Measurements from ENCODE around the gene KLC3.

The KLC3 gene

DNA sequence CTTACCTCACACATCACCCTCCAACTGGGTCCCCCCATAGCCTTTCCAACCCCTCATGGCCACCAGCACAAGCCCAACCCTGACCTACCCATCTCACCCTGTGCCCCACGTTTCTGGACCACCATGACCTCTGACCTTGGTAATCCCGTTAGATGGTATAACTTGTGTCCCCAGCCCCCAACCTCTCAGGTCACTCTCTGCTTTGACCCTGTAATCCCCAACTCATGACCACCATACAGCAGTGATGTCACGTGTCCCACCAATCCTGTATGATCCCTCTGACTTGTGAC, 8.5 kb downstream of the KLC3 start:
- DNase-seq (ENCODE audit: low read depth in 2 of 2) = no peak

DNA sequence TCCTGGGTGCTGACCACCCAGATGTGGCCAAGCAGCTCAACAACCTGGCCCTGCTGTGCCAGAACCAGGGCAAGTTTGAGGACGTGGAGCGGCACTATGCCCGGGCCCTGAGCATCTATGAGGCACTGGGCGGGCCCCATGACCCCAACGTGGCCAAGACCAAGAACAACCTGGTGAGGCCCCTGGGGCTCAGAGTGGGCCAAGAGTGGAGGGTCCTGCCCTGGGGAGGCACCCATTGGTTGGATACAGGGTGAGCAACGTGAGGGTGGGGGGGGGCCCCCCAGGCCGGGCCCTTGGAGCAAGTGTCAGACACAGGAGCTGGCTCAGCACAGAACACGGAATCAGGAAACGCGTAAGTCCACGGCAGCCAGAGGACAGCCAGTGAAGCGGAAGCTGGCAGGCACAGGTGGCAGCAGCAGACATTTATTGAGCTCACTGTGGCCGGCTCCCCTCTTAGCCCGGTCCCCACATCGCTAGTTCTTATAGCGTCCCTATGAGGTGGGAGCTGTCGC, 8.9 kb downstream of the KLC3 start:
- DNase-seq (ENCODE audit: low read depth in 2 of 2) = no peak

DNA sequence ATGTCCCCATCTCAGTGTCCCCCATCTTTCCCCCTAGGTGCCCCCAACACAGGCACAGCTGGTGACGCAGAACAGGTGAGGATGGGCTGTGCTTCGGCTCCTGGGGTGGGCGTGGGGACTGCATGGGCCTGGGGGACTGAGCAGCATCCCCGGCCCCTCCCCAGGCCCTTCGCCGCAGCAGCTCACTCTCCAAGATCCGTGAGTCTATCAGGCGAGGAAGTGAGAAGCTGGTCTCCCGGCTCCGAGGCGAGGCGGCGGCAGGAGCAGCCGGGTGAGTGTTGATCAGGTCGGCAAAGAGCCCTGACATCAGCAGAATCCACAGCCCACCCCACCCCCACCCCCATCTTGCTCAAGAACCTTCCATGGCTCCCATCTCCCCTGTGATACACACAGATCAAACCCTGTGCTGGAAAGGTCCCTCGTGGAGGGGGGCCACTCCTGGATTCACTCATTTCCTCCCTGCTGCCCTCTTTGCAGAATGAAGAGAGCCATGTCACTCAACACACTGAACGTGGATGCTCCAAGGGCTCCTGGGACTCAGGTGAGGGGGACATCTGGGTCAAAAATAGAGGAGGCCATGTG, 10.0 kb downstream of the KLC3 start:
- DNase-seq (ENCODE audit: low read depth in 2 of 2) = no peak

DNA sequence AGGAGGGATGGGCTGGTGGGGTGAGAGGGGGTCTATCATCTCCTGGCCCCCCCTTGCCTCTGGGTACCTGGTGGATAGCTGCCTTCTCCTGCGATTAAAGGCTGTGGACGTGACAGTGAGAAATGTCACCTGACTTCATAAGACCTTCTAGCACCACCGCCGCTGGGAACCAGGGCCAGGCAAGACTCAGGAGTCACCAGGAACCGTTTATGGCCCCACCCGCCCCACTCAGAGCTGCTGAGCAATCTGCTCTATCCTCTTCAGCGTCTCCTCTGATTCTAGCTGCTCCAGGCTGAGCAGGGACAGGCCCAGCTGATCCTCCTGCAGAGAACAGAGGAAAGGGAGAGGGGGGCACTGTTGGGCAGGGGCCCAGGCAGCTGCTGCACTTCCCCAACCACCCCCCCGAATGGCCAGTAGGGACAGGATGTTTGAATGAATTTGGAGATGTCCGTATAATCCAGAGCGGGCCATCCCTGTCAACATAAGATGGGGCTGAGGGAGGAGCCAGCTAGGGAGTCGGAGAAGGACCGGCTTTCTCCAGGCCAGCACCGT, 10.9 kb downstream of the KLC3 start:
- DNase-seq (ENCODE audit: low read depth in 2 of 2) = no peak

DNA sequence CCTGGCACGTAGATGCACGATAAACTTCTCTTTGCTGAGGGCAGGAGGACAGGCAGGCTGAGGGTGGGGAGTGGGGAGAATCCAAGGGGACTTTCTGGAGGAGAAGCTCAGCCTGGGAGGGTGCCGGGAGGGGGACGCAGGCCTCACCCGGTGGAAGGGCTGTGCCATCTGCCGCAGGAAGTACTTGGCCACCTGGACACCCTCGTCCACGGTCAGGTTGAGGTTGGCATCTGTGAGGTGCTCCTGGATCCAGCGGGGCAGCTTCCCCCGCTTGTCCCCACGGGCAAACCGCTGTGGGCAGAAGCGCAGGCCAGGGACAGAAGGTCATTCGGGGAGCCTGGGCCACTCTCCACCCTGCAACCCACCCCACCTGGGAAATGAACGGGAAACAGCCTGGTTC, 11.5 kb downstream of the KLC3 start:
- DNase-seq (ENCODE audit: low read depth in 2 of 2) = no peak

DNA sequence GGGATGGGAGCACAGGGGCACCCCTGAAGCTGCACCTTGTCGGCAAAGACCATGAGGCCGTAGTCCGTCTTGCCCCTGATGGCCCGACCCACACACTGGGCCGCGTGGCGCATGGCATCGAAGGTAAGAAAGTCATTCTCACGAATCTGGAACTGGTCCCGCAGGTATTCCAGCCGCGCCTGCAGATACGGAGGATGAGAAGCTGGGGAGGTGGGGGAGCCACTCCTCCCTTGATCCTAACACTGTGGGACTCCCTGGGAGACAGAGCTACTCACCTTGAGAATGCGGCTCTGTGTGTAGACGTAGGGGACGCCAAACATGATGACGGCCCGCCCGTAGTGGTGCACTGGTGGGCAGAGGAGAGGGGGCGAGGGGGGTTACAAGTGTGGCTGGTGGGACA, 11.9 kb downstream of the KLC3 start:
- DNase-seq (ENCODE audit: low read depth in 2 of 2) = no peak

DNA sequence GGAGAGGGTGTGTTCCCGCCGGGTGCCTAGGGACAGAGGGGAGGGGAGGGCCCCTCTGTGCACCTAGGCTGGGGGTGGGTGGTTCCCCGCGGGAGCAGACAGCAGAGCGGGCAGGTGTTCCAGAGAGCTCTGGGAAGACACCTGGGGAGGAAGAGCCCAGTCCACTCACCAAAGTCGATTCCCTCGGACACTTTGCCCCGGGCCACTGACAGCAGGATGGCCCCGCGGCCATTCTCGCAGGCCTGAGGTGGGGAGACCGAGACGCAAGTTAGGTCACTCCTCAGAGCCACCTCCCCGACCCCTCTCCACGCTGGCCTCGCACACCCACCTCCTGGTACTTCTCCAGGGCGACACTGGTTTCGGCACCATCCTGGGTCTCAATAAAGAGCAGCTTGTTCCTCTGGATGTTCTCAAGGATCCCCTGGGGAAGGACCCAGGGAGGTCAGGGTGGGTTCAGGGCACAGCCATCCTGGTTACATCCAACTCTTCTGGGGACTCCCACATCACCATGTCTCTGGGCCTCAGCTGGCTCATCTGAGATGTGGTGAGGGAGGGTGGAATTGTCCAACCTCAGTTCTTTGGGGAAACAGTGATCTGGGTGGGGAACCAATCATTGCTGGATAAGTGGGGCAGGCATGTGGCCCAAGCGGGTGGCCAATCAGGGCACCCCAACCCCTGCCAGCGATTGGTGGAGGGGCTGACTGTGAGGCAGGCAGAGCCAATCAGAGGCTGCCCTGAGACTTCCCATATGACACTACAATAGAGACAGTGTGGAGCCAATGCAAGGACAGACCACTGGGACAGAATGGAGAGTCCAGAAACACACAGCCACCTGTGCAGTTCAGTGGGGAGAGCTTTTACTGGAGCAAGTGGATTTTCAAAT, 12.6 kb downstream of the KLC3 start:
- no peak for DNase-seq (ENCODE audit: low read depth in 2 of 2)

DNA sequence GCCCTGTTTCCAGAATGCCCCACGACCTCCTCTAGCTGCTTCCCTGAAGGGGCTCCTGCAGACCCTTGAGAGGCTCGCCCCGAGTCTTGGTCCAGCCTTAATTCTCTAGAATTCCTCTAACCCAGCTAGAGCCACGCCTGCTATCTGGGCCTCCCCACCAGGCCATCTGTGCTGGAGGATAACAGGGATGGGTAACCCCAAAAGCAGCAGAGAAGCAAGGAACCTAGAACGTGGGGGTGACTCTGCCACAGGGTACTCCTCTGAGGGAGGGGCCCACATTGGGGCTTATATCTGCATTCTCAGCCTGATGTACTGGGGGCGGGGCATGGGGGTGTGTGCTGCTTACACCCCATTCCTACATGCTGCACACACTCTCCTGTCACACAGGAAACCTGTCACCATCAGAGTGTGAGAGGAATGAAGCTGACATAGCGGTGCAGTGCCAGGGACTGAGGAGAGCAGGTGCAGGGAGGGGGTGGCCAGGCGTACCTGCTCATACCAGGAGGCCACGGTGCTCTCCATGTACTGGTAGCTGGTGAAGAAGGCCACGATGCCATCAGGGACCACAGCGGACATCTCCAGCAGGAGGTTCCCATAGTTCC, 13.8 kb downstream of the KLC3 start:
- no peak for DNase-seq (ENCODE audit: low read depth in 2 of 2)

DNA sequence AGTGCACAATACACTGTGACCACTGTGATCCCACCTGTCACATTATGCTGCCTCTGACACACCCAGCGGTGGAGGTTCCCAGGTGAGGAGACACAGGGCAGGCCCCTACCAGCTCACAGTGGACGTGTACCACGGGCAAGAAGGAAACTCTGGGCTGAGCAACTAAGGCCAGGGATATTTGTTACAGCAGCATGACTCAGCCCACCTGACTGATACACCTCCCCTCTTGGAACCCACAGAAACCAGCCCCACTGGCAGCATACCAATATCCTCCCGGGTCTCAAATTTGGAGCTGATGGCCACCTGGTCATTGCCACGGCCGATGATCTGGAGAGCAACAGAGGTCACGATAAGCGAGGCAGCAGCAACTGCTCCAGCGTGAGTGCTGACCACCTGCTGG, 14.9 kb downstream of the KLC3 start:
- DNase-seq (ENCODE audit: low read depth in 2 of 2) = no peak

DNA sequence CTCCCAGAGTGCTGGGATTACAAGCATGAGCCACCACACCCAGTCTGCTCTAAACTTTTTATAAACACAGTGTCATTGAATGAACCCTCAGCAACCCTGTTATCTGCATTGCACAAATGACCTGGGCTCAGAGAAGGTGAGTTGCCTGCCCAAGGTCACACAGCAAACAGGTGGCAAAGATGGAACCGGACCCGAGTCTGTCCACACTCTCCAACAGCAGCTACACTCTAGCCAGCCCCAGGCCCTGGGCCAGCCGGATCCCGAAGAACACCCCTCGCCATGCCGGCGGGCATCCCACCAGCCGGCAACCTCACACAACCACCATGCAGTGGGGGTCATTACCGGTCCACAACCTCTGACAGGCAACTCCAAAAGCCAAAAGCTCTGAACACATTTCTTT, 15.4 kb downstream of the KLC3 start:
- no peak for DNase-seq (ENCODE audit: low read depth in 2 of 2)

DNA sequence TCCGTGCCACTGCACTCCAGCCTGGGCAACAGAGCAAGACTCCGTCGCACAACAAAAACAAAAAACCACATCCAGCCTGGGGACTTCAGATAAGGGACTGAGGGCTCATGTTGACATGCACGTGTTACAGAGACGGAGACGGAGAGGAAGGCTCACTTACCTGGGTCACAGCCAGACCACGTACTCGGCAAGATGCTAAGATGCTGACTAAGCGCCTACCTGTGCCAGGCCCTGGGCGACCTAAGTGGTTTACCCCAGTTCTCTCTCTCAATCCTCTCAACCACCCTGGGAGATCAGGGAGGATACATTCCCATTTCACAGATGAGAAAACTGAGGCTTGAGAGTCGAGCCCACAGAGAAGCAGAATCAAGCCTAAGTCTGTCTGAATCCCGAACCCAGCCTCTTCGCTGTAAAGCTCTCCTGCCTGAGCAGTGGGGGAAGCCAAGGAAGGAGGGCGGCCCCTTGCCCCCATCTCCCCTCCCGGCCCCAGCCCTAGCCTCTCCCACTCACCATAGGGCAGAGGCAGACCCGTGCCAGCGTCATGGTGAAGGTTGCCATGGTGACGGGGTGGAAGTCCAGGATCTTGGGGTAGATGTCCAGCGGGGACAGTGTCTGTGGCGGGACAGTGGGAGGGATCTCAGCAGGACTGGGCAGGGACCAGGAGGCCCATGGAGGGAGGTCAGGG, 16.4 kb downstream of the KLC3 start:
- no peak for DNase-seq (ENCODE audit: low read depth in 2 of 2)

DNA sequence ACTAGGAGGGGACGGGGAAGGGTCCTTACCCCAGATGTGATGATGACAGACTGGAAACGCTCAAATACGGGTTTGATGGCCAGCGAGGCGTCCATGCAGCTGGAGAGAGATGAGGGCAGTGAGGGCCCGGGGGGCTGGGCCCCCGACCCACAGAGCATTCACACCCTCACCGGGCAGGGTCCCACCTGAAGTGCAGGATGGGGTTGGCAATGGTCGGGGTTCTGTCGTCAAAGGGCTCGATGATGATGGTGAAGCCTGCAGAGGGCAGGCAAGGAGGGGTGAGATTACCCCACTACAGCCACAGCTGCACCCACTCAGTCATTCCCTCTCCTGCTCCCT, 16.9 kb downstream of the KLC3 start:
- no peak for DNase-seq (ENCODE audit: low read depth in 2 of 2)

DNA sequence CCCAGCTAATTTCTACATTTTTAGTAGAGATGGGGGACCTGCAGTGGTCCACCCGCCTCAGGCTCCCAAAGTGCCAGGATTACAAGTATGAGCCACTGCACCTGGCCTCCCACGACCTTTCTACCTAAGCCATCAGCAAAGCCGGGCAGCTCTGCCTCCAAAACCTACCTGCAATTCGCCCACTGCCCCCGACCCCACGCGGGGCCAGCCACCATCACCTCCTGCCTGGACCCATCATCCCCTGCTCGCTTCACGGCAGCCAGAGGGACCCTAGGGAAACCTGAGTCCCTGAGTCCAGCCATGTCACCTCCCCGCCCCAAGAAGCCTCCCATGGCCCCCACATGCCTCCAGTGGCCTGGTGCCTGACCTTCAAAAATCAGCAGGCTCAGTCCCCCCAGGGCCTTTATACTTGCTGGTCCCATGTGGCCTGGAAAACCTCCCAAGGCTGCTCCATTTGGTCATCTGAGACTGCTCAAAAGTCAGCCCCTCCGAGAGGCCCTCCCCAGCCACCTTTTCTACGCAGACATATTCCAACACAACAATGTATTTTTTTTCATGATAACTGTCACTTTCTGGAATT, 17.8 kb downstream of the KLC3 start:
- DNase-seq (ENCODE audit: low read depth in 2 of 2) = no peak

DNA sequence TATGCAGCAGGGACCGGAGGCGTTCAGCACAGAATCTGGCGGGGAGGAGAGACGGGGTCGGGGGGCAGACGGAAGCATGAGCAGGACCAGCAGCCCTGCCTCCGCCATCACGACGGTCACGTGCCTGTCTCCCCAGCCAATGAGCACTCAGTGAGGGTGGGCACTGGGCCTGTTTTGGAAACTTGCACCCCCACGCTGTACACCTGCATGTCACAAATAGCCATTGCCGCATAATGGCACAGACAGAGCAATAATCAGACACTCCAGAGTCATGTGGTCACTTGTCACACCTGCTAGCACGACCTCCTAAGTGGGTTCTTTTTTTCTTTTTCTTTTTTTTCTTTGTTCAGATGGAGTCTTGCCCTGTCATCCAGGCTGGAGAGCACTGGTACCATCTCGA, 21.1 kb downstream of the KLC3 start:
- no peak for DNase-seq (ENCODE audit: low read depth in 2 of 2)

DNA sequence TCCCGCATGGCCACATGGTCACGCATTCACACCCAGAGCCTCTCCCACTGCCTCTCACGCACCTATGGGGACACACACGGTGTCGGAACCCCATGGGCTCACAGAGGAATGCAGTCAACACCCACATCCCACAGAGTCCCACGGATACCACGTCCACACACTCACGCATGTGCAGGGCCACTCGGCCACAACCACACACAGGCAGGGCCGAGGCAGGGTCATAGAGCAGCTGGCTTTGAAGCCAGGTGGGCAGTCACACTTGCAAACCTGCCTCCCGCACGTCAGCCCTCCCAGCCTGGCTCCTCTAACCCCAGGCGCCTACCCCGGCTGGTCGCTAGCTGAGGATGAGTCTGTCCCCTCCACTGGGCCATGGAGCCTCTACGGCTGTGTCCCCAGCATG, 21.7 kb downstream of the KLC3 start:
- DNase-seq (ENCODE audit: low read depth in 2 of 2) = no peak

DNA sequence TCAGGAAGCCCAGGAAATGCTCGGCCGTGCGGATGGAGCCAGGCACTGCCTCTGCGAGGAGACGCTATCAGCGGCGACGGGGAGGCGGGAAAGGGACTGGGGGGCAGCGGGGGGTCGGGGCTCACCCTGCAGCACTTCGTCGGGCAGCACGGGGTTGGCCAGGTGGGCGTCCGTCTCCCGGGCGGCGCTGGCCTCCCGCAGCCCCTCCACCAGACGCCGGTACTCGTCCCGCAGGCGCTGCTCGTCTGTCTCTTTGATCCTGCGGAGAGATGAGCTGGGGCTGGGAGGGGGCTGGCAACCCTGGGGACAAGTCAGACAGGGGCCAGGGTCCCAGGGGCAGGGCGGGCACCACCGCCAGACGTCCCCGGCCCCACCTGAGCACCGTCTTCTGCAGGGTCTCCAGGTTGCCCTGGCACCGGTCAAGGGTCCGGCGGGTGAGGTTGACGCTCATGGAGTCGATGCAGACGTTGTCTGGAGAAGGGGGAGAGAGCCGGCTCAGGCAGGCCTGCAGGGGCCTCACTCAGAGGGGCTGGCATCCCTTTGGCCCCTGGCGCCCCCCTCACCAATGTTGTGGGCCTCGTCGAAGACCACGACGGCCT, 23.4 kb downstream of the KLC3 start:
- no peak for DNase-seq (ENCODE audit: low read depth in 2 of 2)

DNA sequence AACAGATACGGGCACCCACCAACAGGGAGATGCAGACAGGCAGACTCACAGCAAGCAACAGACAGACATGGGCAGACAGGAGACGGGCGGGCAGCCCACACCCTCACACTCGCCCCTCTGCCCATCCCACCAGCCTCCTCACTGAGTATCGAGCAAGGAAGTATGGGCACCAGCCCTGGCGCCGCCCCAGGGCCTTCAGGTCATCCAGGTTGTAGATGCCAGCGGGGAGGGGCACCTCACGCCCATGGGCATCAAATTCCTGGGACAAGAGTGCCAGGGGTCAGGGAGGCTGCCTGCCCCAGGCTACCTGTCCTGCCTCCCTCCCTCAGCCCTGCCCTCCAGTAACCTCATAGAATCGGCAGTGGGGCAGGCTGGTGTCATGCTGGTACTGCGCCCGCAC, 24.1 kb downstream of the KLC3 start:
- DNase-seq (ENCODE audit: low read depth in 2 of 2) = no peak

DNA sequence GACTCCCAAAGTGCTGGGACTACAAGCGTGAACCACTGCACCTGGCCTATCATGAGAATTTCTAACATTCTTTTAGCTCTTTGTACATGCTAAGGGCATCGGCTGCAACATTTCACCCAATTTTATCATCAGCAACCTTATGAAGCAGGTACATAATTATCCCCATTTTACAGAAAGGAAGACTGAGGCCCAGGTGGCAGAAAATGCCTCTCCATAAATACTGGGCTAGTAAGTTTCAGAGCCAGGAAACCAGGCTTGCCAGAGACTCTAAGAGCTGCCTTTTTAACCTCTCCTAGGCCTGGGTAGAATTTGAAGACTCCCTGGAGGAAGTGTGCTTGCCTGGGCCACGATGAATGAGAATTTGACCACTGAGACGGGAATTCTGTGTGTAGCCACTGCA, 27.6 kb downstream of the KLC3 start:
- no peak for DNase-seq (ENCODE audit: low read depth in 2 of 2)

DNA sequence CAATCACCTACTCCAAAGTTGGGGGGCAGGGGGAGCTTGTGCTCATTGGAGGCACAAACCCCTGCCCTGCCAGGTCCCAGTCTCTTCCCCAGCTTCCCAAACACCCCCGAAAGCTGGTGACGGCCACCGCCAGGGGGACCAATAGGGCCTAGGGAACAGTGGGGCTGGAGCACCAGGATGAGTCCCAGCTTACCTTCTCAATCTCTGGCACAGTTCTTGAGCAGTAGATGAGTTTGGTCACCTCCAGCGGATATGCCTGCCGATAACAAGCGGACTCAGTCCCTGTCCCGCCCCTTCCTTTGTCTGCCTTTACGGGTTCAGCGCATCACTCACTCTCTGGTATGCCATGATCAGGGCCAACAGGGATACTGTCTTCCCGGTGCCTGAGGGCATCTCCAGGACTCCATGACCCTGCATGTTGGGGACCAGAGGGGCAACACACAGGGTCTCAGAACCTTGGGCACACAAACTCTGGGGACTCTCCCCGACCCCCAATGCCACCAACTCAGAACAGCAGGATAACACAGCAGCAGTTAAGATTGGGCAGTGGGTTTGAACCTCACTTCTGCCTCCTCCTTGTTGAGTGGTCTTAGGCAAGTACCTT, 28.3 kb downstream of the KLC3 start:
- no peak for DNase-seq (ENCODE audit: low read depth in 2 of 2)

DNA sequence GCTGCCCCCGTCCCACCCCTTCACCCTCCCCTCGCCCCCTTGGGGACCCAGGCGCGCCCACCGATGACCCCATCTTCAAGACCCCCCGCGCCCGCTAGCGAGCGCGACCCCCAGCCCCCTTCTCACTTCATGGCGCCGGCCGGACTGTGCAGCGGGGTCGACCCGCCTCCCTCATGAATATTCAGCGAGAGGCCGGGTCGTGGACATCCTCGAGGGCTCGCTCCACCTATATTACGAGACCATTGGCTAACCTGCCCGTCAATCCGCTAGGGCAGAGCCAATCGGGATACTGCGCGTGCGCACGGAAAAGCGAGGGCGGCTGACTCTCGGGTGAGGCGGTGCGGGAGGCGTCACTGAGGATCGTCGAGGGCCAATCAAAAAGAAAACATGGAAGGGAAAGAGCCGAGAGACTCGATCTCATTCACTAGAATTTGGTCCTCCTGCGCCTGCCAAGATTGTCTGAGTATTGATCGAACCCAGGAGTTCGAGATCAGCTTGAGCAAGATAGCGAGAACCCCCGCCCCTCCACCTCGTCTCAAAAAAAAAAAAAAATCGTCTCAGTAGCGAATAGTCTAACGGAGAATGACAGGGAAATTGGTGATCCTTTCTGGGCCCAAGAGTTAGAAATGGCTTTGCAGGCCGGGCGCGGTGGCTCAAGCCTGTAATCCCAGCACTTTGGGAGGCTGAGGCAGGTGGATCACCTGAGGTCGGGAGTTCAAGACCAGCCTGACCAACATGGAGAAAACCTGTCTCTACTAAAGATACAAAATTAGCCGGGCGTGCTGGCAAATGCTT, 30.1 kb downstream of the KLC3 start, which contains the start of gene ERCC2:
ERCC2 (minus strand) TSS at position 164 of the 795 bp plus-strand sequence; CDS start at position 131, 33 bp downstream.
- DNase-seq (ENCODE audit: low read depth in 2 of 2) = peak; percentile 99

Measured in activated CD8-positive, alpha-beta memory T cell treated with anti-CD3 and anti-CD28 coated beads for 4 hours (primary cell).